Hepatocyte (in vitro differentiated cells): ENCODE measurements around the gene BRCA1.

Experiments
- CTCF ChIP-seq: fragments of 200-600 bp; sonication (generic); IDR thresholded peaks from 2 replicates; pipeline ENCODE4 v1.5.1; 2016; ENCODE audit warnings: antibody characterized with exemption, mild to moderate bottlenecking; ENCODE audit not compliant: poor library complexity
- EZH2 ChIP-seq: fragments of 200-600 bp; sonication (generic); IDR thresholded peaks from 2 replicates; pipeline ENCODE4 v1.6.1; 2016; ENCODE audit warnings: antibody characterized with exemption, mild to moderate bottlenecking, borderline replicate concordance
- EZH2phosphoT487 ChIP-seq: fragments of 200-600 bp; sonication (generic); IDR thresholded peaks from one replicate; pipeline ENCODE4 v1.6.1; 2018; ENCODE audit warnings: antibody characterized with exemption, mild to moderate bottlenecking, low read depth, moderate library complexity; ENCODE audit not compliant: unreplicated experiment, severe bottlenecking

- no peak for TF ChIP-seq CTCF
- no peak for TF ChIP-seq EZH2phosphoT487
- TF ChIP-seq EZH2, result no peak
These were observed 121.5 kb downstream of the BRCA1 start for GRCh38 chr17:43003542-43004172.
